ENCODE data around the gene SERPINA12.

GRCh38 chr14:94494085-94494484 is 15.2 kb downstream of the SERPINA12 start:
- TF ChIP-seq CTCF (IDR thresholded peaks at IDR 0.05) (no peak), POLR2A (IDR thresholded peaks at IDR 0.05) (no peak), EP300 (IDR thresholded peaks at IDR 0.05) (no peak)

Data from ovary (tissue), 3 donors.